Left renal cortex interstitium (tissue), 4 donors: Measurements from ENCODE around the gene PTPRU. TPM values are rescaled to one million over a fixed set of nuclear protein-coding genes. Genes with fewer than 3 reads are reported as not detected.
"Not testable (repeated sequence)": the region's sequence is repeated elsewhere in the genome, so short reads cannot be mapped to it uniquely, and the experiment has no call there.

Source experiments
- DNase-seq, 4 donors: peaks; one replicate each; pipeline ENCODE4 v3.0.0-alpha.2; 2013; ENCODE audit warnings: low read depth in 4 of 4, low spot score in 2 of 4, missing footprints in 1 of 4
- polyA plus RNA-seq, 4 donors: library from polyadenylated mRNA; unstranded; fragments of 120-200 nt; gene quantifications; one replicate each; pipeline ENCODE4 v1.2.1, GENCODE V29; 2013; ENCODE audit not compliant: insufficient read length in 4 of 4

Gene PTPRU
- polyA plus RNA-seq, 4 donors: 13.0 to 19.2 (median 14.5) TPM

GRCh38 chr1:29311352-29312030 is 75.2 kb downstream of the PTPRU start:
- no peak for DNase-seq

GRCh38 chr1:29312469-29313461 is 76.4 kb downstream of the PTPRU start:
- no peak for DNase-seq

- not testable (repeated sequence) for DNase-seq
Observed at GRCh38 chr1:29314685-29315084, 78.4 kb downstream of the PTPRU start.

- DNase-seq: no peak
Observed at GRCh38 chr1:29315262-29315661, 78.9 kb downstream of the PTPRU start.

GRCh38 chr1:29315876-29316275 is 79.6 kb downstream of the PTPRU start:
- DNase-seq: no peak

- no peak for DNase-seq
Observed at GRCh38 chr1:29317063-29317915, 81.0 kb downstream of the PTPRU start.

GRCh38 chr1:29317916-29318530 is 81.7 kb downstream of the PTPRU start:
- DNase-seq: no peak

- DNase-seq: no peak
Observed at GRCh38 chr1:29318724-29319123, 82.4 kb downstream of the PTPRU start.

- no peak for DNase-seq
Observed at GRCh38 chr1:29319300-29320110, 83.2 kb downstream of the PTPRU start.

- DNase-seq: no peak
Observed at GRCh38 chr1:29320156-29320940, 84.0 kb downstream of the PTPRU start.

GRCh38 chr1:29321176-29321575 is 84.9 kb downstream of the PTPRU start:
- no peak for DNase-seq

- no peak for DNase-seq
Observed at GRCh38 chr1:29322147-29322694, 85.9 kb downstream of the PTPRU start.

- no peak for DNase-seq
Observed at GRCh38 chr1:29322861-29323585, 86.7 kb downstream of the PTPRU start.

GRCh38 chr1:29323636-29324035 is 87.3 kb downstream of the PTPRU start:
- DNase-seq: no peak

GRCh38 chr1:29324202-29324601 is 87.9 kb downstream of the PTPRU start:
- DNase-seq: no peak

- DNase-seq: peak in 2 of 4 donors; percentile 24 to 44
Observed at GRCh38 chr1:29324771-29325351, 88.5 kb downstream of the PTPRU start.

- no peak for DNase-seq
Observed at GRCh38 chr1:29325675-29326074, 89.4 kb downstream of the PTPRU start.
